ENCODE data around the gene EEF2K.
A peak's percentile ranks its signal among the peaks of the same experiment; 100 is the strongest.

The EEF2K gene

DNA sequence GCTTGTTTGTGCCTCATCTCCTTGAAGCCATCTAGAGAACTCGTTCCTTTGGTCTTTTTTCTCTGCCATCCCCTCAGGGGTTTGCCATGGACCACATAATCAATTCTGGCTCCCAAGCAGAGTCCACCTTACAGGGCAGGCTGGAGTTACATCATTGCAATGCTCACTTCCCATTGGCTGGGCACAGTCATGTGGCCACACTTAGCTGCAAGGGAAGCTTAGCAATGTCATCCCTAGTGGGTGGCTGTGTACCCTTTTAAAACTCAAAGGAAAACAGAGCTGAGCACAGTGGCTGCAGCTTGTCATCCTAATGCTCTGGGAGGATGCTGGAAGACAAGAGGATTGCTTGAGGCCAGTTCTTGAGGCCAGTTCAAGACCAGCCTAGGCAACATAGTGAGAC, 49.3 kb downstream of the EEF2K start:
- no peak for DNase-seq

- DNase-seq, result no peak
Measured at GRCh38 chr16:22257440-22257839, 51.4 kb downstream of the EEF2K start.

DNA sequence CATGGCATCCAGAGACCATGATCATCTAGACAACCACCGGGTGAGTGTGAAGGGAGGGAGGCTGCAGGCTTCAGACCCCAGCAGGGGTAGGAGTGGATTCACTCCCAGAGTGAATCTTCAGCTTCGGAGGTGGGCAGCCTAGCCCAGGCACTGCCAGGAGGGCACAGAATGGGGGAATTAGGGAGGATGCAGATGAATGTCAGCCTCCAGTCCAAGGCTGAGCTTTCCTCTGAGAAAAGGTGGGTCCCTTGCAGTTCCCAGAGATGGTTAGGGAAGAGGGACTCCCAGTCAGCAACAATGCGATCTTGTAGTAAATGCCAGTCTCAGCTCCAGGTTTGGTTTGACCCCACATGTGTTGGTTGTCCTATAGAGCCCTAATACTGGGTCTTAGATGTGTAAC, 54.4 kb downstream of the EEF2K start:
- no peak for DNase-seq

DNA sequence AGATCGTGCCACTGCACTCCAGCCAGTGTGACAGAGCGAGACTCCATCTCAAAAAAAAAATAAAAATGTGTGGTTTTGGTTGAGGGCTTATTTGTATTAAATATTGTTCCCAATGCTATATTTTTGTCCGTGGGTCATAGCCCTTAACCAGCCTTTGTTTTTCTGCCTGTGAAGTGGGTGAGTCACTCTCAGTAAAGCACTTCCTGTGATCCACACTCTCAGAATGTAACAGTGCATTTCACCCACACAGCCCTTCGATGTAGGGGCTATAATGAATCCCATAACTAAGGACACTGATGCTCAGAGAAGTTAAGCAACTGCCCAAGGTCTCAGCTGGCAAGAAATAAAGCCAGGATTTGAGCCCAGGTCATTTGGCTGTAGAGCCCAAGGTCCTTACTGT, 56.4 kb downstream of the EEF2K start:
- peak in 1 of 2 experiments; percentile 2 for DNase-seq

GRCh38 chr16:22264786-22265185, 58.7 kb downstream of the EEF2K start:
- no peak for DNase-seq

GRCh38 chr16:22265351-22265750, 59.3 kb downstream of the EEF2K start:
- DNase-seq, result no peak

DNA sequence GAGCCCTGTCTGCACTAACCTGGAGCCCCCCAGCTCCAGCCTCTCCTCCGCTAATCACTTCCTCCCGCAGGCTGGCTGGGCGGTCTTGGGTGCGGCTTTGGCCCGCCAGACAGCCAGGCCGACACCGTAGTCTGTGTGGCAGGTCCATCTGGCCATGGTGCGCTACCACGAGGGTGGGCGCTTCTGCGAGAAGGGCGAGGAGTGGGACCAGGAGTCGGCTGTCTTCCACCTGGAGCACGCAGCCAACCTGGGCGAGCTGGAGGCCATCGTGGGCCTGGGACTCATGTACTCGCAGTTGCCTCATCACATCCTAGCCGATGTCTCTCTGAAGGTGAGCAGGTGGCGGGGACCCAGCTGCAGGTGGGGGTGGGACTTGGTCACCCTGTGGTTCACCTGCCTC, 60.5 kb downstream of the EEF2K start:
- no peak for DNase-seq

DNA sequence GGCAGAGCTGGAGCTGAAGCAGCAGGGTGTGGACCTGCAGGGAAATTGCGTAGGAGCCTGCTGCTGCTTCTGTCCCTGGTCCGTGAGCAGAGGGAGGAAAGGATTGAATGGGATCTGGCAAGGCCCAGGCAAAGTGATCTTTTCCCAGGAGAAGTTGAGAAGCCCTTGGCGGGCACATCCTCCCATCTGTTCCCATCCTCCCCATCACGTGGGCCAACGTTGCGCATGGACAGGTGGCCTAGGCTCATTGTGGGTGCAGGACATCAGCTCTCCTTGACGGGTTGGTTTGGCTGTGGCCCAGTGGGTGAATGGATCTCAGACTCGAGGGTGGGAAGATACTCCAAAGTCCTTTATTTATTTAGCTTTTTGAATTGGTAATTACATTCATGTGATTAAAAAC, 61.7 kb downstream of the EEF2K start:
- DNase-seq, result no peak

DNA sequence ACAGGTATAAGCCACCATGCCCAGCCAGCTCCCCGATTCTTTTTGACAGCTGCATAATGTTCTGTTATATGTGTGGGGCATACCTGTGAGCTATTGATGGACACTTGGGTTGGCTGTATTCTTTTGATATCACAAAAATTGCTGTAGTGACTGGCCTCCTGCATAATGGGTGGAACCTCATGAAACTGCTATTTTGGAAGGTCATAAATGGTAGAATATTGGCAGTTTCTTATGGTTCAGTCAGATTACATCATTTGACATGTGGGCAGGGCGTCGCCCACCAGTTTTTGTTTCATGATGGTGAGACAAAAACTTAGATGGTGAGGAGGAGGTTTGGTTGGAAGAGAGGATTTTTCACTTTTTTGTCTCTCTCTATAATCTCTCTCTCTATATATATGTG, 64.4 kb downstream of the EEF2K start:
- no peak for DNase-seq

DNA sequence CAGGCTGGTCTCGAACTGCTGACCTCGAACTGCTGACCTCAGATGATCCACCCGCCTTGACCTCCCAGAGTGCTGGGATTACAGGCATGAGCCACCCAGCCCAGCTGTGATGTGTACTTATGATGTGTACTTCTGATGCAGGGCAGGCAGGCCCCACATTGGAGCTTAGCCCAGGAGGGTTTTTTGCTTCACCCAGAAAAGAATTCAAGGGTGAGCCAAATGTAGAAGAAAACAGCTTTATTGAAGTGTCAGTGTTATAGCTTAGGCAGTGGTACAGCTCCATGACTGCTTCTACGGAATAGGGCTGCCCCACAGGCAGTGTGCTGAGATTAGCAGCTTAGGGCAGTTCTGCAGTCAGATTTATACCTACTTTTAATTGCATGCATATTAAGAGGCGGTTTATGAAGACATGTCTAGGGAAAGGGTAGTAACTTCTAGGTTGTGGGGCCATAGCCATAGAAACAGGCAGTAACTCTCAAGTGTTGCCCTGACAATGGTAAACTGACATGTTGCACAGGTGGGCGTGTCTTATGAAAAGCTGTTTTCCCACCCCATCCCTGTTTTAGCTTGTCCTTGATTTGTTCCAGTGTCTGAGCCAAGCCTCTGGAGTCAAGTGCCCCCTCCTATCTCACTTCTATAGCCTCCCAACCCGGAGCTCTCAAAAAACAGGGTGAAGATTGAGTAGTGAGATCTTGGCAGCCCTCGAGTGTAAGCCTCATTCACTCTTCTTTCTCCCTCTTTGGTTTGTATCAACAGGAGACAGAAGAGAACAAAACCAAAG, 67.0 kb downstream of the EEF2K start:
- DNase-seq, result no peak

DNA sequence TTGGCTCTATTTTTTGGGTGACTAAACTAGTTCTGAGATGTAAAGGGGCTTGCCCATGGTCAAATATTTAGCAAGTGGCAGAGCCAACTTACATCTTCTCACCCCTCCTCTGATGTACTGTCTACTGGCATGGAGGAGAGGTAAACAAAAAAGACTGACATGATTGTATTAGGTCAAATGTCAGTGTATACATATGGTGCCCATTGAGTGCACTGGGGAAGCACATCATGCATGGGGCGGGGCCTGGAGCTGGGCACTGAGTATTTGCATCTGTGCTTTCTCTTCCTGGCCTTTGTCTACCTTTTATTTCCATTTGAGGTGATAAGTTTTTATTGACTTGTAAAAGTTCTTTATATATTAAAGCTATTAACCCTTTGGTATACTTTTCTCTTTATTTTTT, 68.8 kb downstream of the EEF2K start:
- DNase-seq, result no peak

- DNase-seq, result no peak
Measured at GRCh38 chr16:22278441-22279230, 72.6 kb downstream of the EEF2K start.

DNA sequence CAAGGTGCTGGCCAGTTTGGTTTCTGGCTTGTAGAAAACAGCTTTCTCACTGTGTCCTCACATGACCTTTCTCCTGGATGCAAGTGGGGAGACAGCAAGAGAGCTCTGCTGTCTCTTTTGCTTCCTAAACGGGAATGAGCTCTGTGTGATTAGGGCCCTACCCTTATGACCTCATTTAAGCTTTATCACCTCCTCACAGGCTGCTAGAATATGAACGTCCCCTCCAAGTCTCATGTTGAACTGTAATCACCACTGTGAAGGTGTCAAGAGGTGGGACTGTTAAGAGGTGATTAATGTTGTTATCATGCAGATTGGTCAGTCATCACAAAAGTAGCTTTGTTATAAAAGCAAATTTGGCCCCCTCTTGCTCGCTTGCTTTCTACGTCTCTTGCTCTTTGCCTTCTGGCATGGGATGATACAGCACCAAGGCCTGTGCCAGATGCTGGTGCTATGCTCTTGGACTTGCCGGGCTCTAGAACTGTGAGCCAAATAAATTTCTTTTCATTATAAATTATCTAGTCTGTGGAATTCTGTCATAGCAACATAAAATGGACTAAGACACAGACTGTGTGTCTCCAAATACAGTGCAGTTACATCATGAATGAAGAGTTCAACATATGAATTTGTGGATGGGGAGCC, 76.3 kb downstream of the EEF2K start:
- no peak for DNase-seq

DNA sequence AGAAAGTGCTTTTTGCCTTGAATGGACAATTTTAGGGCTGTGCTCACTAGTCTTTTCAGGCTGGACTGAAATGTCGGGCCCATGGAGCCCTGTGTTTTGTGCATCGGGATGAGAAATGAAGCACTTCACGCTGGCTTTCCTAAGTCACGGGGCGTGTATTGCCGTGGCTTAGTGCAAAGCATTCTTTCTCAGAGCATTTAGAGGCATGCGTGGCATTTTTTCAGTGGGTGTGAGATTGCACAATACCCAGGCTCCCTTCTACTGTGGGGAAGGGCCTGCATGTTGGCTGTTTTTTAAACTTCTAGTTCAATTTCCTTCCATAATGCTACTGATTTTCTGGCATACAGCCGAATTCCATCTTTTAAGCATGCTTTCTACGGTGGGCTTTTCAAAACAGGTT, 78.6 kb downstream of the EEF2K start:
- no peak for DNase-seq

DNA sequence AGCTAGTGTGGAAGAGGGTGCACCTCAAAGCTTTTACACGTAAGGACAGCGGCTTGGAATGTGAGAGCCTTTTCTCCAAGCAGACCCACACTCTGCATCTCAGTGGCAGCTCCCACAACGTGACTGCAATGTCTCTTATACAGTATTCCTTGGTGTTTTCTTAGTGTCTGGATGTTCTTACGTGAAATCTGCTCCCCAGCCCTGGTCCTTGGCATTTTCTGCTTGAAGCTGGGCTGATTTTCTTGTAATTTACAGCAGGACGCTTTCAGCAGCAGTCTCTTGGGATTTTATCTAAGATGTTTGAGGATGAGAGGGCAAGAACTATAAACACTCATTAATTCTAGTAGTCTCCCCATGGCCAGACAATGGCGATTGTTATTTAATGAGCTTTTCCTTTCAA, 79.0 kb downstream of the EEF2K start:
- no peak for DNase-seq

DNA sequence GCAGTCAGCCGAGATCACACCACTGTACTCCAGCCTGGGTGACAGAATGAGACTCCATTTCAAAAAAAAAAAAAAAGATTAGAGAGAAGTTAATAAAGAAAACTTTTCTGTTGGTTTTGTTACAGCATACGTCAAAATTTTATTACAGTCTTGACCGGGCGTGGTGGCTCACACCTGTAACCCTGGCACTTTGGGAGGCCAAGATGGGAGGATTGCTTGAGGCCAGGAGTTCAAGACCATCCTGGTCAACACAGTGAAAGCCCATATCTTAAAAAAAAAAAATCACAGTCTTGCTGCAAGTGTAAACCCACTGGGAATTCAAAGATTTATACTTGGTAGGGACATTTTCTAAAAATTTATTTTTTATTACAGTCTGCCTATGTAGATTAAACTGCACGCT, 84.9 kb downstream of the EEF2K start:
- no peak for DNase-seq

- DNase-seq, result no peak
Measured at GRCh38 chr16:22291860-22292318, 85.8 kb downstream of the EEF2K start.

DNA sequence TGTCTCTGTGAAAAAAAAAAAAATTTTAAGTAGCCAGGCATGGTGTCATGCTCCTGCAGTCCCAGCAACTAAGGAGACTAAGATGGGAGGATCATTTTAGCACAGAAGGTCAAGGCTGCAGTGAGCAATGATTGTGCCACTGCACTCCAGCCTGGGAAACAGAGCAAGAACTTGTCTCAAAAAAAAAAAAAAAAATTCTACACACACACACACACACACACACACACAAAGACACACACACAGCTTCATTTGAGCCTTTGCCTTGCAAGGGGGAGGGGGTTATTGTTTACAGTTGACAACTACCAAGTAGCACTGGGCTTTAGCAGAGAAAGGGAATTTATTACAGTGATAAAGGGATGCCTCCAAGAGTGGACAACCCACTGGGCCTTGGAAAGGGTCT, 86.2 kb downstream of the EEF2K start:
- no peak for DNase-seq

DNA sequence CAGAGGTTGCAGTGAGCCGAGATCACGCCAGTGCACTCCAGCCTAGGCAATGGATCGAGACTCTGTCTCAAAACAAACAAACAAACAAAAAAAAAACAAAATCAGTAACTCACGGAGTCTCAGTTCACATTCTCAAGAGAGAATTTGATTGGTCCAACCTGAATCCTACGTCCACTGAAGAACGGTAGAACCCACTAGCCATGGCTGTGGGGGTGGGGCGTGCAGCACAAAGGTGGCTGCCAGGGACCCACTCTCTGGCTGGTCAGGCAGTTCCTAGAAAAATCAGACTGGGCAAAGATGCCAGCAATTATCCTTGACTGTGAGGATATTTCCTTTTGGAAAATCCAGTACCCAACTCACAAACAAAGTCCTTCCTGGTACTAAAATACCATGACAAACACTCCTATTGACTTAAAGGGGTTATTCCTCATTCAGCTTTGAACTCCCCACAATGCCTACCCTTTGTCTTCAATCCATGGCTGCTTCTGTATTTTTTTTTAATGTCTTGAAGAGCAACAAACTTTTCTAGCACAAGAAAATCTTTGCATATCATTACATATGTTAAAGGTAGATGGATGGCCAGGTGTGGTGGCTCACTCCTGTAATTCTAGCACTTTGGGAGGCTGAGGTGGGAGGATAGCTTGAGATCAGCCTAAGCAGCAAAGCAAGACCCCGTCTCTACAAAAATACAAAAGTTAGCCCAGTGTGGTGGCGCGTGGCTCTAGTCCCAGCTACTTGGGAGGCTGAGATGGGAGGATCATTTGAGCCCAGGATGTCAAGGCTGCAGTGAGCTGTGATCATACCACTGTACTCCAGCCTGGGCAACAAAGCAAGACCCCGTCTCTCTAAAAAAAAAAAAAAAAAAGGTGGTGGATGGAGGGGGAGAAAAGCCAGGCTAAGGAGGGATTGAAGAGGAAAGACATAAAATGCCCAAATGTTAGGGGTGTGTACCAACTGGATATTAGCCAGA, 87.3 kb downstream of the EEF2K start:
- no peak for DNase-seq

- no peak for DNase-seq
Measured at GRCh38 chr16:22296225-22297113, 90.4 kb downstream of the EEF2K start.

GRCh38 chr16:22297114-22297870, 91.2 kb downstream of the EEF2K start, which contains the start of gene POLR3E:
TSS of gene POLR3E (plus strand) at chr16:22297409. CDS start at chr16:22302969, 5,560 bp downstream.
- DNase-seq, result peak; percentile 99 to 100
